IMR-90 (cell line): Measurements from ENCODE around the gene DSG1. TPM values are rescaled to one million over a fixed set of nuclear protein-coding genes. Genes with fewer than 3 reads are reported as not detected.

Source experiments
- ATAC-seq: fragments of 200-7000 bp; cut with Tn5 transposase; 2 replicates; pipeline ENCODE4 v1.9.1; 2020; ENCODE audit warnings: low read depth, mild to moderate bottlenecking, moderate library complexity
- BruUV-seq: library from RNA; stranded (reverse); fragments of 400-500 nt; replicated peaks from 2 replicates; lab custom pipeline; 2021; lab: Mats Ljungman, UMichigan
- CTCF ChIA-PET: fragments of 300-600 bp; formaldehyde crosslinking; extraction: SDS; loops from one replicate; lab custom pipeline; 2021; ENCODE audit warnings: antibody characterized with exemption; lab: Yijun Ruan, JAX
- POLR2A ChIA-PET: fragments of 300-600 bp; sonication (Branson Sonifier 250); formaldehyde crosslinking; loops from one replicate; lab custom pipeline; 2022; ENCODE audit warnings: antibody characterized with exemption; ENCODE audit not compliant: unreplicated experiment; lab: Charles Lee
- DNase-seq: peaks from one replicate; pipeline ENCODE4 v3.0.0; 2013
- H2AFZ ChIP-seq: replicated peaks from 2 replicates; pipeline ENCODE3; 2013; ENCODE audit warnings: low read length, mild to moderate bottlenecking; ENCODE audit not compliant: poor library complexity
- H2AK5ac ChIP-seq: 2 replicates; pipeline ENCODE4 v1.6.1; 2013; ENCODE audit warnings: low read depth, low read length, inconsistent platforms
- H2AK9ac ChIP-seq: replicated peaks from 2 replicates; pipeline ENCODE3; 2013; ENCODE audit warnings: mild to moderate bottlenecking, low read depth, low read length, moderate library complexity; ENCODE audit not compliant: poor library complexity
- H2BK120ac ChIP-seq: 2 replicates; pipeline ENCODE4 v1.6.1; 2013; ENCODE audit warnings: low read depth, low read length, inconsistent platforms
- H2BK15ac ChIP-seq: 3 replicates; pipeline ENCODE4 v1.6.1; 2013; ENCODE audit warnings: low read depth, low read length, inconsistent platforms
- H2BK20ac ChIP-seq: 2 replicates; pipeline ENCODE4 v1.6.1; 2013; ENCODE audit warnings: low read depth, mild to moderate bottlenecking, inconsistent platforms, low read length, moderate library complexity
- H2BK5ac ChIP-seq: 2 replicates; pipeline ENCODE4 v1.6.1; 2013; ENCODE audit warnings: mild to moderate bottlenecking, low read depth, low read length, inconsistent platforms; ENCODE audit not compliant: poor library complexity, severe bottlenecking
- H3K14ac ChIP-seq: replicated peaks from 2 replicates; pipeline ENCODE4 v1.6.1; 2013; ENCODE audit warnings: low read depth, low read length, inconsistent platforms
- H3K18ac ChIP-seq: 2 replicates; pipeline ENCODE4 v1.6.1; 2013; ENCODE audit warnings: low read depth, low read length, control low read depth
- H3K23ac ChIP-seq: 2 replicates; pipeline ENCODE4 v1.6.1; 2013; ENCODE audit warnings: low read depth, low read length, inconsistent platforms
- H3K27ac ChIP-seq: 2 replicates; pipeline ENCODE4 v1.5.1; 2013; ENCODE audit warnings: mild to moderate bottlenecking, control low read depth, low read length; ENCODE audit not compliant: insufficient read depth
- H3K27me3 ChIP-seq: 2 replicates; pipeline ENCODE4 v1.6.1; 2013; ENCODE audit warnings: low read length; ENCODE audit not compliant: control insufficient read depth, insufficient read depth
- H3K36me3 ChIP-seq: 2 replicates; pipeline ENCODE4 v1.6.1; 2013; ENCODE audit warnings: low read length, mixed read lengths; ENCODE audit not compliant: control insufficient read depth, insufficient read depth
- H3K4ac ChIP-seq: 2 replicates; pipeline ENCODE4 v1.6.1; 2013; ENCODE audit warnings: low read depth, low read length, inconsistent platforms
- H3K4me1 ChIP-seq: 2 replicates; pipeline ENCODE4 v1.6.1; 2013; ENCODE audit warnings: low read length, mixed read lengths; ENCODE audit not compliant: control insufficient read depth, insufficient read depth
- H3K4me2 ChIP-seq: 2 replicates; pipeline ENCODE4 v1.6.1; 2013; ENCODE audit warnings: low read depth, mild to moderate bottlenecking, control low read depth, low read length, moderate library complexity
- H3K4me3 ChIP-seq: 2 replicates; pipeline ENCODE4 v1.5.1; 2013; ENCODE audit warnings: low read depth, mild to moderate bottlenecking, control low read depth, low read length, moderate library complexity; ENCODE audit not compliant: insufficient read depth
- H3K56ac ChIP-seq: 2 replicates; pipeline ENCODE4 v1.6.1; 2013; ENCODE audit warnings: low read length, inconsistent platforms; ENCODE audit not compliant: insufficient read depth; ENCODE audit errors: extremely low read depth
- H3K79me1 ChIP-seq, 2 experiments: 2 replicates each; pipeline ENCODE4 v1.6.1; 2013; ENCODE audit warnings: low read length in 2 of 2, inconsistent platforms in 1 of 2, low read depth in 1 of 2
- H3K9ac ChIP-seq: 2 replicates; pipeline ENCODE4 v1.6.1; 2013; ENCODE audit warnings: low read depth, low read length, control low read depth
- H3K9me1 ChIP-seq: 2 replicates; pipeline ENCODE4 v1.6.1; 2013; ENCODE audit warnings: low read length, inconsistent platforms; ENCODE audit not compliant: insufficient read depth
- H3K9me3 ChIP-seq: 2 replicates; pipeline ENCODE4 v1.6.1; 2013; ENCODE audit warnings: low read length; ENCODE audit not compliant: control insufficient read depth, insufficient read depth
- H4K20me1 ChIP-seq: 2 replicates; pipeline ENCODE4 v1.6.1; 2013; ENCODE audit warnings: low read length, inconsistent platforms; ENCODE audit not compliant: insufficient read depth
- H4K5ac ChIP-seq: 2 replicates; pipeline ENCODE4 v1.6.1; 2013; ENCODE audit warnings: mild to moderate bottlenecking, low read depth, low read length, control low read depth
- H4K8ac ChIP-seq, 2 experiments: 2 replicates each; pipeline ENCODE4 v1.6.1; 2013; ENCODE audit warnings: low read depth in 2 of 2, low read length in 2 of 2, control low read depth in 1 of 2, inconsistent platforms in 1 of 2
- H4K91ac ChIP-seq: 2 replicates; pipeline ENCODE4 v1.6.1; 2013; ENCODE audit warnings: low read depth, low read length, inconsistent platforms; ENCODE audit not compliant: insufficient read depth
- BHLHE40 ChIP-seq: fragments of 150-350 bp; IDR thresholded peaks from 2 replicates; pipeline ENCODE4 v1.6.1; 2016; ENCODE audit warnings: mild to moderate bottlenecking, low read depth, low read length
- CEBPB ChIP-seq: IDR thresholded peaks from 2 replicates; pipeline ENCODE4 v1.6.1; 2012; ENCODE audit warnings: low read depth, low read length, improper control_type of control experiment
- CHD1 ChIP-seq: IDR thresholded peaks from 2 replicates; pipeline ENCODE4 v1.6.1; 2012; ENCODE audit warnings: low read depth, low read length, improper control_type of control experiment
- FOS ChIP-seq: fragments of 150-350 bp; IDR thresholded peaks from 2 replicates; pipeline ENCODE4 v1.6.1; 2016; ENCODE audit warnings: low read depth, low read length
- MAFK ChIP-seq: IDR thresholded peaks from 2 replicates; pipeline ENCODE4 v1.6.1; 2012; ENCODE audit warnings: low read depth, low read length, improper control_type of control experiment
- MAZ ChIP-seq: IDR thresholded peaks from 2 replicates; pipeline ENCODE4 v1.6.1; 2012; ENCODE audit warnings: low read depth, mild to moderate bottlenecking, low read length, improper control_type of control experiment, moderate library complexity, borderline replicate concordance
- MXI1 ChIP-seq: IDR thresholded peaks from 2 replicates; pipeline ENCODE4 v1.6.1; 2012; ENCODE audit warnings: low read depth, mild to moderate bottlenecking, low read length, moderate library complexity, borderline replicate concordance
- NFE2L2 ChIP-seq: fragments of 150-350 bp; IDR thresholded peaks from 2 replicates; pipeline ENCODE4 v1.6.1; 2016; ENCODE audit warnings: low read depth, mild to moderate bottlenecking, low read length
- POLR2A ChIP-seq: IDR thresholded peaks from 2 replicates; pipeline ENCODE4 v1.6.1; 2012; ENCODE audit warnings: mild to moderate bottlenecking, low read depth, low read length
- RAD21 ChIP-seq: IDR thresholded peaks from 2 replicates; pipeline ENCODE4 v1.6.1; 2012; ENCODE audit warnings: low read length, improper control_type of control experiment
- RCOR1 ChIP-seq: IDR thresholded peaks from 2 replicates; pipeline ENCODE4 v1.6.1; 2012; ENCODE audit warnings: mild to moderate bottlenecking, low read length, improper control_type of control experiment; ENCODE audit not compliant: insufficient replicate concordance
- RFX5 ChIP-seq: IDR thresholded peaks from 2 replicates; pipeline ENCODE4 v1.8.0; 2012; ENCODE audit warnings: low read depth, mild to moderate bottlenecking, low read length, moderate library complexity
- SMC3 ChIP-seq: fragments of 150-350 bp; IDR thresholded peaks from 2 replicates; pipeline ENCODE4 v1.6.1; 2016; ENCODE audit warnings: low read depth, mild to moderate bottlenecking, antibody characterized with exemption, low read length, moderate library complexity
- WGBS, 2 experiments: methylation state at CpG; one replicate each; pipeline versions ENCODE4 v1.1.5 to v1.1.7; 2013; ENCODE audit warnings: missing lambda C conversion rate in 2 of 2; ENCODE audit not compliant: insufficient read length in 1 of 2; ENCODE audit errors: extremely low coverage in 2 of 2; 5-methylcytosine and 5-hydroxymethylcytosine counted together
- dilution Hi-C: fragments of 300-500 bp; cut with HindIII; formaldehyde crosslinking; loops from one replicate; pipeline ENCODE4 v1.14.3; 2018; ENCODE audit warnings: low sequenced_read_pairs; ENCODE audit not compliant: unreplicated experiment
- in situ Hi-C: fragments of 300-500 bp; cut with MboI; formaldehyde crosslinking; loops from 3 replicates; pipeline ENCODE4 v1.14.3; 2019; ENCODE audit warnings: low sequenced_read_pairs, inconsistent platforms, mixed read lengths
- intact Hi-C: fragments of 100-400 bp; cut with micrococcal nuclease; formaldehyde crosslinking; loops from 2 replicates; pipeline ENCODE4 v1.10.0; 2022
- polyA plus RNA-seq, 3 experiments: library from polyadenylated mRNA; depleted of rRNA; stranded (reverse); fragments of >200 nt; gene quantifications; 2 replicates each; pipeline ENCODE4 v1.2.3, GENCODE V29; 2012; ENCODE audit warnings: low replicate concordance in 1 of 3
- total RNA-seq: library from RNA; depleted of rRNA; stranded (reverse); fragments of >200 nt; gene quantifications from 2 replicates; pipeline ENCODE4 v1.2.3, GENCODE V29; 2012
- TF ChIP-seq, protein P1 (sequence below): fragments of 150-350 bp; IDR thresholded peaks from 2 replicates; pipeline ENCODE4 v1.6.1; 2017; ENCODE audit warnings: mild to moderate bottlenecking, antibody characterized with exemption, low read length, low read depth
- TF ChIP-seq, protein P2 (sequence below): conservative IDR thresholded peaks from 2 replicates; pipeline ENCODE4 v1.5.1; 2012; ENCODE audit warnings: mild to moderate bottlenecking, low read depth, low read length, improper control_type of control experiment
- TF ChIP-seq, protein P3 (sequence below): fragments of 150-350 bp; IDR thresholded peaks from 2 replicates; pipeline ENCODE4 v1.6.1; 2016; ENCODE audit warnings: low read depth, mild to moderate bottlenecking, low read length, moderate library complexity, borderline replicate concordance

DSG1 gene
- total and polyA plus RNA-seq, 2 of the 4 experiments (the other 2 are of a cell fraction), result not detected

GRCh38 chr18:31403409-31403808 is 85.4 kb downstream of the DSG1 start:
- H3K27ac ChIP-seq, result no peak overlapping the region
- H3K9ac ChIP-seq, result no peak overlapping the region
- dilution Hi-C loops (no loop called here), in situ Hi-C loops (no loop called here), intact Hi-C loops (no loop called here)
- BruUV-seq, result no TSS peak
- no peak overlapping the region for H3K4me3 ChIP-seq
- TF ChIP-seq CEBPB (no peak), FOS (no peak), SMC3 (no peak), CHD1 (no peak), NFE2L2 (no peak), RFX5 (no peak), RAD21 (no peak), MAFK (no peak), MAZ (no peak), RCOR1 (no peak), BHLHE40 (no peak), POLR2A (no peak), MXI1 (no peak)
- TF ChIP-seq, protein P1, sequence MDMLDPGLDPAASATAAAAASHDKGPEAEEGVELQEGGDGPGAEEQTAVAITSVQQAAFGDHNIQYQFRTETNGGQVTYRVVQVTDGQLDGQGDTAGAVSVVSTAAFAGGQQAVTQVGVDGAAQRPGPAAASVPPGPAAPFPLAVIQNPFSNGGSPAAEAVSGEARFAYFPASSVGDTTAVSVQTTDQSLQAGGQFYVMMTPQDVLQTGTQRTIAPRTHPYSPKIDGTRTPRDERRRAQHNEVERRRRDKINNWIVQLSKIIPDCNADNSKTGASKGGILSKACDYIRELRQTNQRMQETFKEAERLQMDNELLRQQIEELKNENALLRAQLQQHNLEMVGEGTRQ, result no peak
- TF ChIP-seq, protein P2, sequence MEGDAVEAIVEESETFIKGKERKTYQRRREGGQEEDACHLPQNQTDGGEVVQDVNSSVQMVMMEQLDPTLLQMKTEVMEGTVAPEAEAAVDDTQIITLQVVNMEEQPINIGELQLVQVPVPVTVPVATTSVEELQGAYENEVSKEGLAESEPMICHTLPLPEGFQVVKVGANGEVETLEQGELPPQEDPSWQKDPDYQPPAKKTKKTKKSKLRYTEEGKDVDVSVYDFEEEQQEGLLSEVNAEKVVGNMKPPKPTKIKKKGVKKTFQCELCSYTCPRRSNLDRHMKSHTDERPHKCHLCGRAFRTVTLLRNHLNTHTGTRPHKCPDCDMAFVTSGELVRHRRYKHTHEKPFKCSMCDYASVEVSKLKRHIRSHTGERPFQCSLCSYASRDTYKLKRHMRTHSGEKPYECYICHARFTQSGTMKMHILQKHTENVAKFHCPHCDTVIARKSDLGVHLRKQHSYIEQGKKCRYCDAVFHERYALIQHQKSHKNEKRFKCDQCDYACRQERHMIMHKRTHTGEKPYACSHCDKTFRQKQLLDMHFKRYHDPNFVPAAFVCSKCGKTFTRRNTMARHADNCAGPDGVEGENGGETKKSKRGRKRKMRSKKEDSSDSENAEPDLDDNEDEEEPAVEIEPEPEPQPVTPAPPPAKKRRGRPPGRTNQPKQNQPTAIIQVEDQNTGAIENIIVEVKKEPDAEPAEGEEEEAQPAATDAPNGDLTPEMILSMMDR, result no peak
- TF ChIP-seq, protein P3, sequence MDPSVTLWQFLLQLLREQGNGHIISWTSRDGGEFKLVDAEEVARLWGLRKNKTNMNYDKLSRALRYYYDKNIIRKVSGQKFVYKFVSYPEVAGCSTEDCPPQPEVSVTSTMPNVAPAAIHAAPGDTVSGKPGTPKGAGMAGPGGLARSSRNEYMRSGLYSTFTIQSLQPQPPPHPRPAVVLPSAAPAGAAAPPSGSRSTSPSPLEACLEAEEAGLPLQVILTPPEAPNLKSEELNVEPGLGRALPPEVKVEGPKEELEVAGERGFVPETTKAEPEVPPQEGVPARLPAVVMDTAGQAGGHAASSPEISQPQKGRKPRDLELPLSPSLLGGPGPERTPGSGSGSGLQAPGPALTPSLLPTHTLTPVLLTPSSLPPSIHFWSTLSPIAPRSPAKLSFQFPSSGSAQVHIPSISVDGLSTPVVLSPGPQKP, result no peak
- H2AK5ac ChIP-seq, result no peak overlapping the region
- no peak overlapping the region for H2BK15ac ChIP-seq
- no peaks in the 10 kb centered on the region for H4K20me1 ChIP-seq
- no peaks in the 10 kb centered on the region for H3K9me1 ChIP-seq
- no peak overlapping the region for H4K91ac ChIP-seq
- ATAC-seq, result no peak
- H3K4me1 ChIP-seq, result no peaks in the 10 kb centered on the region
- H2BK5ac ChIP-seq, result no peak overlapping the region
- no peak overlapping the region for H3K23ac ChIP-seq
- H4K8ac ChIP-seq, result no peak overlapping the region
- no peak overlapping the region for H3K56ac ChIP-seq
- no peak overlapping the region for H2BK20ac ChIP-seq
- CTCF ChIA-PET, result interaction anchor here (0.6 kb wide), 1 partner anchor 45 kb away, joined by 3 read pairs; no protein-coding TSS in a partner anchor
- no peak overlapping the region for H3K4ac ChIP-seq
- DNase-seq, result no peak
- H3K27me3 ChIP-seq, result no peaks in the 10 kb centered on the region
- H2BK120ac ChIP-seq, result no peak overlapping the region
- no peaks in the 10 kb centered on the region for H3K9me3 ChIP-seq
- H4K5ac ChIP-seq, result no peak overlapping the region
- no peak overlapping the region for H2AFZ ChIP-seq
- H3K4me2 ChIP-seq, result no peak overlapping the region
- H3K18ac ChIP-seq, result no peak overlapping the region
- H3K79me1 ChIP-seq, result no peaks in the 10 kb centered on the region
- H3K36me3 ChIP-seq, result no peaks in the 10 kb centered on the region
- H2AK9ac ChIP-seq, result no peak overlapping the region
- POLR2A ChIA-PET, result no interaction called here
- no CpG with 5 or more reads among the region's 2 CpGs for WGBS, 2 experiments
- no peak overlapping the region for H3K14ac ChIP-seq
